Nephron progenitor cell (in vitro differentiated cells): ENCODE data around the gene ACOT4.

Experiments used
- DNase-seq: peaks from one replicate; pipeline ENCODE4 v3.0.0; 2021
- H3K27ac Mint-ChIP-seq: 2 replicates; pipeline ENCODE4 v1.8.0; 2021; ENCODE audit warnings: mild to moderate bottlenecking, moderate library complexity, mixed read lengths
- H3K27me3 Mint-ChIP-seq: 2 replicates; pipeline ENCODE4 v1.8.0; 2021; ENCODE audit warnings: mild to moderate bottlenecking, low read depth, mixed read lengths; ENCODE audit not compliant: poor library complexity
- H3K36me3 Mint-ChIP-seq: 2 replicates; pipeline ENCODE4 v1.8.0; 2021; ENCODE audit warnings: low read depth, mixed read lengths
- H3K4me1 Mint-ChIP-seq: 2 replicates; pipeline ENCODE4 v1.8.0; 2021; ENCODE audit warnings: mixed read lengths
- H3K4me3 Mint-ChIP-seq: 2 replicates; pipeline ENCODE4 v1.8.0; 2021; ENCODE audit warnings: mild to moderate bottlenecking, moderate library complexity, mixed read lengths
- H3K9me3 Mint-ChIP-seq: 2 replicates; pipeline ENCODE4 v1.8.0; 2021; ENCODE audit warnings: mild to moderate bottlenecking, moderate library complexity, mixed read lengths
- CTCF ChIP-seq: fragments of 200-600 bp; sonication (generic); IDR thresholded peaks from 2 replicates; pipeline ENCODE4 v1.5.0; 2021; ENCODE audit warnings: antibody characterized with exemption

The ACOT4 gene

DNA sequence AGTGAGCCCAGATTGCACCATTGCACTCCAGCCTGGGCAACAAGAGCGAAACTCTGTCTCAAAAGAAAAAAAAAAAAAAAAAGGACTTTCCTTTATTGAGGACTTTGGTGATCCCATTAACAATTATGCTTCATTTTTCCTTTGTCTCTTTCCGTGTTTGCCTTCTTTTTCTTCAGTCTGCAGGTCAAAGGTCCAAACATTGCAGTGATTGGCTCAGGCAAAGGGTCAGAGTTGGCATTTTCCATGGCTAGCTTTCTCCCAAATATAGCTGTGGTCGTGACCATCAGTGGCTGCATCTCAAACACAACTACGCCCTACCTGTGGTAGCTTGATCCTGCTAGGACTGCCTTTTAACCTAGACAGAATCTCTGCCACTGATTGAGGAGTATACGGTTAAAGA, 46.2 kb downstream of the ACOT4 start:
- no peaks in the 10 kb centered on the region for H3K9me3 Mint-ChIP-seq
- H3K4me3 Mint-ChIP-seq: no peak overlapping the region
- no peak for DNase-seq

DNA sequence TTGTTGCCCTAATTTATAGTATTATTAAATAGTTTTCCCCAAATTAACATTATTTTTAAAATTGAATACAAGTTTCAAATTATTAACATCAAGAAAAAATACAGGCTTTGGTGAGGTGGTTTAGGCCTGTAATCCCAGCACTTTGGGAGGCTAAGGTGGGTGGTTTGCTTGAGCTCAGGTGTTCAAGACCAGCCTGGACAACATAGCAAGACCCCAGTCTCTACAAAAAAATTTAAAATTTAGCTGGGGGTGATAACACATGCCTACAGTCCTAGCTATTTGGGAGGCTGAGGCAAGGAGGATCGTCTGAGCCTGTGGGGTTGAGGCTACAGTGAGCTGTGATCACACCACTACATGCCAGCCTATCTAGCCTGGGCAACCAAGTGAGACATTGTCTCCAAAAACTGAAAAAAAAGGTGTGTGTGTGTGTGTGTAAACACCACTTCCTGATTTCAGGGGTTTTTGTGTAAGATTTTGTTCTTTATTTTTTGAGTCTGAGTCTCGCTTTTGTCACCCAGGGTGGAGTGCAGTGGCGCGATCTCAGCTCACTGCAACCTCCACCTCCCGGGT, 49.2 kb downstream of the ACOT4 start:
- peaks cover 41% of the 10 kb centered on the region for H3K27me3 Mint-ChIP-seq
- no peak overlapping the region for H3K4me3 Mint-ChIP-seq
- no peak overlapping the region for H3K27ac Mint-ChIP-seq
- no peaks in the 10 kb centered on the region for H3K9me3 Mint-ChIP-seq
- DNase-seq: no peak
- no peak for TF ChIP-seq CTCF
- H3K4me1 Mint-ChIP-seq: peaks cover 25% of the 10 kb centered on the region
- no peaks in the 10 kb centered on the region for H3K36me3 Mint-ChIP-seq

More for the DNA sequence above, 46.2 kb downstream of the ACOT4 start:
- Mint-ChIP-seq H3K27ac (no peak overlapping the region), H3K4me1 (peaks cover 6% of the 10 kb centered on the region), H3K27me3 (peaks cover 67% of the 10 kb centered on the region), H3K36me3 (no peaks in the 10 kb centered on the region)
- TF ChIP-seq CTCF: no peak

- H3K9me3 Mint-ChIP-seq: no peaks in the 10 kb centered on the region
- peaks cover 4% of the 10 kb centered on the region for H3K36me3 Mint-ChIP-seq
- no peak for TF ChIP-seq CTCF
- H3K4me1 Mint-ChIP-seq: peaks cover 25% of the 10 kb centered on the region
- peak within 1 kb of the TSS; percentile 73 for H3K27ac Mint-ChIP-seq
- DNase-seq: peak; percentile 94
- peaks cover 7% of the 10 kb centered on the region for H3K27me3 Mint-ChIP-seq
- H3K4me3 Mint-ChIP-seq: peak within 1 kb of the TSS; percentile 98
These were observed 53.0 kb downstream of the ACOT4 start, which contains the start of gene DNAL1 for GRCh38 chr14:73644531-73645247. DNAL1 (plus strand) TSS chr14:73644986; CDS start chr14:73645040, 54 bp downstream.

DNA sequence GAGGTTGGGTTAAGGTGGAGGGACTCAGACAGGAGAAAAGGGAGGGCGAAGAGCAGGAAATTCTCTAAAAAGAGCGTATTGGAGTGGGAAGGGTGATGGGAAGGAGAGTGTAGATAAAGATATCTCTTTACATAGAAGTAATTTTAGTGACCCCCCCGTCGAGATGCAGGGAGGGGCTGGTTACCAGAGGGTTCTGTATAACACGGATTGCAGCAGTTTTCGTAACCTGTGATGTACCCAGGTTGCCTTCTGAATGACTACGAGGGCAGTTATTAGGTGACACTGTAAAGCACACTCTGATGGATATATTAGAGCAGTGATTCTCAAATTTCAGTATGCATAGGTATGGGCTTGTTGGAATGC, 53.6 kb downstream of the ACOT4 start:
- no peak for TF ChIP-seq CTCF
- no peak for DNase-seq
- Mint-ChIP-seq H3K4me3 (peak overlapping the region; percentile 98), H3K9me3 (no peaks in the 10 kb centered on the region), H3K27ac (peak overlapping the region; percentile 73), H3K36me3 (peaks cover 4% of the 10 kb centered on the region), H3K27me3 (peaks cover 4% of the 10 kb centered on the region), H3K4me1 (peaks cover 25% of the 10 kb centered on the region)
